H9 (cell line): ENCODE measurements around the gene GOT1. TPM values are rescaled to one million over a fixed set of nuclear protein-coding genes. Genes with fewer than 3 reads are reported as not detected.

Source experiments
- DNase-seq: peaks from one replicate; pipeline ENCODE4 v3.0.0-alpha.2; 2017
- H2AFZ ChIP-seq: one replicate; pipeline ENCODE4 v1.6.1; 2013; ENCODE audit warnings: mild to moderate bottlenecking, low read length, control low read depth, moderate library complexity
- H2AK5ac ChIP-seq: 2 replicates; pipeline ENCODE4 v1.6.1; 2013; ENCODE audit warnings: low read length, control low read depth, mixed read lengths; ENCODE audit not compliant: insufficient read length
- H2BK120ac ChIP-seq: one replicate; pipeline ENCODE4 v1.6.1; 2013; ENCODE audit warnings: low read depth, mild to moderate bottlenecking, low read length, control low read depth, inconsistent platforms; ENCODE audit not compliant: poor library complexity, severe bottlenecking
- H2BK12ac ChIP-seq: 2 replicates; pipeline ENCODE4 v1.6.1; 2013; ENCODE audit warnings: low read length, control low read depth, mixed read lengths, low read depth; ENCODE audit not compliant: insufficient read length
- H2BK15ac ChIP-seq: 2 replicates; pipeline ENCODE4 v1.6.1; 2013; ENCODE audit warnings: low read depth, low read length, control low read depth
- H2BK20ac ChIP-seq: one replicate; pipeline ENCODE4 v1.6.1; 2013; ENCODE audit warnings: low read depth, mild to moderate bottlenecking, low read length, control low read depth, inconsistent platforms; ENCODE audit not compliant: poor library complexity, severe bottlenecking
- H2BK5ac ChIP-seq: 2 replicates; pipeline ENCODE4 v1.6.1; 2013; ENCODE audit warnings: low read length, control low read depth, mixed read lengths; ENCODE audit not compliant: insufficient read length
- H3K14ac ChIP-seq: 2 replicates; pipeline ENCODE4 v1.6.1; 2013; ENCODE audit warnings: low read length, control low read depth; ENCODE audit not compliant: insufficient read depth
- H3K18ac ChIP-seq: 2 replicates; pipeline ENCODE4 v1.6.1; 2013; ENCODE audit warnings: low read depth, mild to moderate bottlenecking, mixed read lengths, low read length, control low read depth; ENCODE audit not compliant: insufficient read length
- H3K23ac ChIP-seq: 2 replicates; pipeline ENCODE4 v1.6.1; 2013; ENCODE audit warnings: low read length, control low read depth, mixed read lengths, low read depth; ENCODE audit not compliant: insufficient read length
- H3K23me2 ChIP-seq: 2 replicates; pipeline ENCODE4 v1.6.1; 2013; ENCODE audit warnings: low read depth, mild to moderate bottlenecking, mixed read lengths, low read length, control low read depth; ENCODE audit not compliant: insufficient read length, poor library complexity, severe bottlenecking
- H3K27ac ChIP-seq: 2 replicates; pipeline ENCODE4 v1.5.1; 2013; ENCODE audit warnings: low read length, control low read depth, mixed read lengths, low read depth; ENCODE audit not compliant: insufficient read length
- H3K27me3 ChIP-seq: 2 replicates; pipeline ENCODE4 v1.6.1; 2013; ENCODE audit warnings: low read length, control low read depth, inconsistent platforms; ENCODE audit not compliant: insufficient read depth
- H3K4ac ChIP-seq: 2 replicates; pipeline ENCODE4 v1.6.1; 2013; ENCODE audit warnings: low read depth, mild to moderate bottlenecking, control low read depth, inconsistent platforms, low read length, moderate library complexity
- H3K4me1 ChIP-seq: 2 replicates; pipeline ENCODE4 v1.6.1; 2013; ENCODE audit warnings: low read length, control low read depth, inconsistent platforms; ENCODE audit not compliant: insufficient read depth
- H3K4me2 ChIP-seq: 2 replicates; pipeline ENCODE4 v1.6.1; 2013; ENCODE audit warnings: low read length, control low read depth, mixed read lengths; ENCODE audit not compliant: insufficient read length, insufficient read depth
- H3K56ac ChIP-seq: 2 replicates; pipeline ENCODE4 v1.6.1; 2013; ENCODE audit warnings: low read depth, mild to moderate bottlenecking, mixed read lengths, low read length, control low read depth; ENCODE audit not compliant: insufficient read length
- H3K79me1 ChIP-seq: 2 replicates; pipeline ENCODE4 v1.6.1; 2013; ENCODE audit warnings: low read depth, mild to moderate bottlenecking, moderate library complexity, low read length, control low read depth, inconsistent platforms; ENCODE audit not compliant: insufficient read depth, poor library complexity, severe bottlenecking
- H3K79me2 ChIP-seq: 2 replicates; pipeline ENCODE4 v1.6.1; 2013; ENCODE audit warnings: low read length, control low read depth, inconsistent platforms; ENCODE audit not compliant: insufficient read depth
- H3K9ac ChIP-seq: 2 replicates; pipeline ENCODE4 v1.6.1; 2013; ENCODE audit warnings: low read length, control low read depth, mixed read lengths; ENCODE audit not compliant: insufficient read length; ENCODE audit errors: extremely low read depth
- H3K9me3 ChIP-seq: one replicate; pipeline ENCODE4 v1.6.1; 2013; ENCODE audit warnings: low read depth, low read length, inconsistent platforms; ENCODE audit not compliant: control insufficient read depth
- H3T11ph ChIP-seq: one replicate; pipeline ENCODE4 v1.6.1; 2013; ENCODE audit warnings: mild to moderate bottlenecking, low read length, control low read depth, inconsistent platforms
- H4K20me1 ChIP-seq: one replicate; pipeline ENCODE4 v1.6.1; 2013; ENCODE audit not compliant: control insufficient read depth, insufficient read length, insufficient read depth
- H4K5ac ChIP-seq: 2 replicates; pipeline ENCODE4 v1.6.1; 2013; ENCODE audit warnings: low read depth, mild to moderate bottlenecking, mixed read lengths, low read length, control low read depth; ENCODE audit not compliant: insufficient read length
- H4K8ac ChIP-seq: replicated peaks from 2 replicates; pipeline ENCODE4 v1.6.1; 2013; ENCODE audit warnings: low read length, control low read depth, mixed read lengths, low read depth; ENCODE audit not compliant: insufficient read length
- H4K91ac ChIP-seq: 2 replicates; pipeline ENCODE4 v1.6.1; 2013; ENCODE audit warnings: low read depth, mild to moderate bottlenecking, moderate library complexity, mixed read lengths, low read length, control low read depth; ENCODE audit not compliant: insufficient read length
- H3K27ac Mint-ChIP-seq, 3 experiments: 2 replicates in 2 of 3; 3 replicates in 1 of 3; pipeline ENCODE4 v1.8.0; 2020 to 2021; ENCODE audit warnings: mixed read lengths in 3 of 3, mild to moderate bottlenecking in 1 of 3, moderate library complexity in 1 of 3
- H3K27me3 Mint-ChIP-seq: 2 replicates; pipeline ENCODE4 v1.8.0; 2021; ENCODE audit warnings: low read depth, mild to moderate bottlenecking, moderate library complexity, mixed read lengths
- H3K36me3 Mint-ChIP-seq, 3 experiments: 2 replicates in 2 of 3; 3 replicates in 1 of 3; pipeline ENCODE4 v1.8.0; 2020 to 2021; ENCODE audit warnings: low read depth in 3 of 3, mixed read lengths in 3 of 3; ENCODE audit not compliant: insufficient read depth in 1 of 3
- H3K4me1 Mint-ChIP-seq, 2 experiments: 2 replicates each; pipeline ENCODE4 v1.8.0; 2020; ENCODE audit warnings: mixed read lengths in 2 of 2
- H3K4me3 Mint-ChIP-seq, 2 experiments: 2 replicates in 1 of 2; 3 replicates in 1 of 2; pipeline ENCODE4 v1.8.0; 2020 to 2021; ENCODE audit warnings: mild to moderate bottlenecking in 2 of 2, mixed read lengths in 2 of 2, moderate library complexity in 1 of 2
- H3K9me3 Mint-ChIP-seq, 2 experiments: 2 replicates in 1 of 2; 3 replicates in 1 of 2; pipeline ENCODE4 v1.8.0; 2020; ENCODE audit warnings: mild to moderate bottlenecking in 2 of 2, mixed read lengths in 2 of 2, moderate library complexity in 1 of 2
- CTCF ChIP-seq: fragments of 200-600 bp; sonication (generic); conservative IDR thresholded peaks from 3 replicates; pipeline ENCODE4 v1.8.0; 2021; ENCODE audit warnings: antibody characterized with exemption, mild to moderate bottlenecking
- WGBS: extraction: QIAGEN DNeasy Blood & Tissue Kit; methylation state at CpG from one replicate; pipeline ENCODE4 v1.1.7; 2013; ENCODE audit warnings: missing lambda C conversion rate, low lambda C conversion rate, mixed read lengths; ENCODE audit not compliant: insufficient read length; ENCODE audit errors: extremely low coverage; 5-methylcytosine and 5-hydroxymethylcytosine counted together
- total RNA-seq: library from RNA; stranded (reverse); gene quantifications from 2 replicates; pipeline ENCODE4 v1.2.1, GENCODE V29; 2021

The GOT1 gene
- total RNA-seq, 1 experiment from 2014 or later, result 43.3 TPM

DNA sequence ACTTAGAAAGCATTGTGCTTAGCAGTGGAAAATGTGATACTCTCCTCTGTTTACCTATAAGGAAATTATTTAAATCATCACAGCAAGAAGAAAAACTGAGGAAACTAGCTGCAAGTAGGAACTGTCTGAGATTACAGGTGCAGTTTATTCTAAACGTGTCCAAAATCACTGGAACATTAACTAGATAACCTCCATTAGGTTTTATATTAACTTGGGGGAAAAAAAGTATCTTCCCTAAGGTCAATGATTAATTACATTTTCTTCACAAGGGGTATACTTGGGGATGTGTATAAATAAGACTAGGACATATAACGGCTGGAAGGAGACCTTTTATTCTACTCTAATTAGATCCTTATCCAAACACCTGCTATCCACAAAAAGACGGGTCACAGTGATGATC lies 3.7 kb downstream of the GOT1 start:
- Histone ChIP-seq H3K9ac (no peak overlapping the region), H2AK5ac (no peak overlapping the region)
- WGBS, result no CpG with 5 or more reads among the region's 3 CpGs

More for the DNA sequence above, 3.7 kb downstream of the GOT1 start:
- no peak overlapping the region for H3K27ac ChIP-seq
- no peak overlapping the region for H2BK5ac ChIP-seq
- no peak overlapping the region for H2BK120ac ChIP-seq
- H3T11ph ChIP-seq, result no peak overlapping the region
- H3K79me1 ChIP-seq, result peaks cover 10% of the 10 kb centered on the region
- no peaks in the 10 kb centered on the region; the same call in 1 of the 2 replicates for H3K4me1 ChIP-seq
- peaks cover 0 to 16% (median 11%) of the 10 kb centered on the region in 3 experiments; a peak in 5 of 7 replicates for H3K36me3 Mint-ChIP-seq
- no peaks in the 10 kb centered on the region; the same call in 1 of the 2 replicates for H3K27me3 Mint-ChIP-seq
- no peak overlapping the region for H2BK12ac ChIP-seq
- TF ChIP-seq CTCF, result no peak
- no peak overlapping the region for H2BK20ac ChIP-seq
- H4K91ac ChIP-seq, result no peak overlapping the region
- H4K20me1 ChIP-seq, result no peaks in the 10 kb centered on the region
- no peaks in the 10 kb centered on the region for H3K9me3 ChIP-seq
- H3K56ac ChIP-seq, result no peak overlapping the region
- H3K4me2 ChIP-seq, result no peak overlapping the region
- H4K5ac ChIP-seq, result no peak overlapping the region
- H2BK15ac ChIP-seq, result no peak overlapping the region
- H3K14ac ChIP-seq, result no peak overlapping the region
- H2AFZ ChIP-seq, result no peak overlapping the region
- no peak overlapping the region for H3K4ac ChIP-seq
- H3K79me2 ChIP-seq, result peaks cover 6% of the 10 kb centered on the region; the same call in 1 of the 2 replicates
- no peaks in the 10 kb centered on the region for H3K9me3 Mint-ChIP-seq
- no peak for DNase-seq
- H3K27ac Mint-ChIP-seq, result no peak overlapping the region
- no peak overlapping the region for H3K18ac ChIP-seq
- peaks cover 8% of the 10 kb centered on the region for H3K23me2 ChIP-seq
- no peaks in the 10 kb centered on the region for H3K27me3 ChIP-seq
- no peak overlapping the region for H4K8ac ChIP-seq
- H3K4me3 Mint-ChIP-seq, result no peak overlapping the region
- H3K23ac ChIP-seq, result no peak overlapping the region
- H3K4me1 Mint-ChIP-seq, result peaks cover 11 to 25% of the 10 kb centered on the region in 2 experiments
